Measurements from ENCODE around the gene KCNA5. TPM values are rescaled to one million over a fixed set of nuclear protein-coding genes. Genes with fewer than 3 reads are reported as not detected.
A peak's percentile ranks its signal among the peaks of the same experiment; 100 is the strongest.

KCNA5 gene
- total RNA-seq, 1 donor, result not detected

- no peak overlapping the region for H2AFZ ChIP-seq (ENCODE audit: low read length)
- peak; percentile 64 for TF ChIP-seq CTCF (IDR thresholded peaks at IDR 0.05; ENCODE audit: extremely low read depth, low read depth, low read length)
- H3K79me2 ChIP-seq (ENCODE audit: insufficient read depth, low read length), result no peaks in the 10 kb centered on the region
- no peak overlapping the region for H3K4me3 ChIP-seq (ENCODE audit: insufficient read depth, low read length)
- no peaks in the 10 kb centered on the region for H4K20me1 ChIP-seq (ENCODE audit: insufficient read depth, low read length)
- peaks cover 12% of the 10 kb centered on the region for H3K4me1 ChIP-seq (ENCODE audit: insufficient read depth, low read length)
- H3K36me3 ChIP-seq (ENCODE audit: insufficient read depth, low read length), result no peaks in the 10 kb centered on the region
- H3K4me2 ChIP-seq (ENCODE audit: insufficient read depth, low read length), result no peak overlapping the region
- no peaks in the 10 kb centered on the region for H3K9me3 ChIP-seq (ENCODE audit: low read depth, low read length)
- no peaks in the 10 kb centered on the region for H3K27me3 ChIP-seq (ENCODE audit: insufficient read depth, low read length)
- DNase-seq (ENCODE audit: insufficient read length, low spot score, missing footprints), result peak; percentile 95
- H3K27ac ChIP-seq (ENCODE audit: low read depth, low read length), result no peak overlapping the region
Measured at GRCh38 chr12:5083955-5084849, 40.5 kb downstream of the KCNA5 start.

- Histone ChIP-seq H3K4me2 (ENCODE audit: insufficient read depth, low read length) (peak overlapping the region; percentile 23), H4K20me1 (ENCODE audit: insufficient read depth, low read length) (no peaks in the 10 kb centered on the region), H3K9me3 (ENCODE audit: low read depth, low read length) (no peaks in the 10 kb centered on the region), H3K27me3 (ENCODE audit: insufficient read depth, low read length) (no peaks in the 10 kb centered on the region), H3K4me3 (ENCODE audit: insufficient read depth, low read length) (no peak overlapping the region), H3K36me3 (ENCODE audit: insufficient read depth, low read length) (no peaks in the 10 kb centered on the region), H3K79me2 (ENCODE audit: insufficient read depth, low read length) (no peaks in the 10 kb centered on the region), H3K27ac (ENCODE audit: low read depth, low read length) (no peak overlapping the region), H3K4me1 (ENCODE audit: insufficient read depth, low read length) (peaks cover 12% of the 10 kb centered on the region), H2AFZ (ENCODE audit: low read length) (no peak overlapping the region)
- no peak for TF ChIP-seq CTCF (IDR thresholded peaks at IDR 0.05; ENCODE audit: extremely low read depth, low read depth, low read length)
- no peak for DNase-seq (ENCODE audit: insufficient read length, low spot score, missing footprints)
Measured at GRCh38 chr12:5085896-5086295, 42.2 kb downstream of the KCNA5 start.

GRCh38 chr12:5087831-5088554, 44.3 kb downstream of the KCNA5 start:
- Histone ChIP-seq H3K36me3 (ENCODE audit: insufficient read depth, low read length) (no peaks in the 10 kb centered on the region), H3K79me2 (ENCODE audit: insufficient read depth, low read length) (no peaks in the 10 kb centered on the region), H3K4me3 (ENCODE audit: insufficient read depth, low read length) (no peak overlapping the region), H4K20me1 (ENCODE audit: insufficient read depth, low read length) (no peaks in the 10 kb centered on the region), H3K4me1 (ENCODE audit: insufficient read depth, low read length) (peaks cover 12% of the 10 kb centered on the region), H3K27ac (ENCODE audit: low read depth, low read length) (no peak overlapping the region), H3K4me2 (ENCODE audit: insufficient read depth, low read length) (no peak overlapping the region), H2AFZ (ENCODE audit: low read length) (no peak overlapping the region), H3K27me3 (ENCODE audit: insufficient read depth, low read length) (no peaks in the 10 kb centered on the region), H3K9me3 (ENCODE audit: low read depth, low read length) (no peaks in the 10 kb centered on the region)
- no peak for DNase-seq (ENCODE audit: insufficient read length, low spot score, missing footprints)
- TF ChIP-seq CTCF (IDR thresholded peaks at IDR 0.05; ENCODE audit: extremely low read depth, low read depth, low read length), result no peak
